Measurements from ENCODE around the gene EGLN1. TPM values are rescaled to one million over a fixed set of nuclear protein-coding genes. Genes with fewer than 3 reads are reported as not detected.

Gene EGLN1
- total RNA-seq, 1 donor from 2014 or later, result 23.6 TPM

DNA sequence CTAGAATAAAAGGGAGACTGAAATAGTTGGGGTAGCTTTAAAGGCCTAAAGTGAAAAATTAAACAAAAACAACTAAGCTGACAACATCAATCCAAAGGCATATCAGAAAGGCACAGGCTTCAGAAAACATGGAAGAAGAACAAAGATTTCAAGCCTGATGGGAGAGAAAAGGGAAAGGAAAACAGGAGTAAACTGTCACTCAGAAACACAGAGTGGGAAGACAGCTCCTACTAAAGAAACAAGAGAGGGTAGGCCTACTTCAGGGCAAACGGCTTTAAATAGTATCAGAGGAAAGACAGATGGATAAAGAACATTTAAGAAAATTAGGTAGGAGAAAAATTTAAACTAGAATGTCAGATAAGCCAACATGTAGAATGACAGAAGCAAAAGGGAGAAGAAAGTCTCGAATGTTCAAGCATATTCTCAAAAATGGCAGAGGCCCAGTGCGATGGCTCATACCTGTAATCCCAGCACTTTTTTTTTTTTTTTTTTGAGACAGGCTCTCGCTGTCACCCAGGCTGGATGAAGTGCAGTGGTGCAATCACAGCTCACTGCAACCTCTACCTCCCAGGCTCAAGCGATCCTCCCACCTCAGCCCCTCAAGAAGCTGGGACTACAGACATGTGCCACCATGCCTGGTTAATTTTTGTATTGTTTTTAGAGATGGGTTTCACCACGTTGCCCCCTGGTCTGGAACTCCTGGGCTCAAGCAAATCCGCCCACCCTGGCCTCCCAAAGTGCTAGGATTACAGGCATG lies 7.6 kb downstream of the EGLN1 start:
- no peak for DNase-seq (ENCODE audit: low read depth)
- TF ChIP-seq, protein P1, sequence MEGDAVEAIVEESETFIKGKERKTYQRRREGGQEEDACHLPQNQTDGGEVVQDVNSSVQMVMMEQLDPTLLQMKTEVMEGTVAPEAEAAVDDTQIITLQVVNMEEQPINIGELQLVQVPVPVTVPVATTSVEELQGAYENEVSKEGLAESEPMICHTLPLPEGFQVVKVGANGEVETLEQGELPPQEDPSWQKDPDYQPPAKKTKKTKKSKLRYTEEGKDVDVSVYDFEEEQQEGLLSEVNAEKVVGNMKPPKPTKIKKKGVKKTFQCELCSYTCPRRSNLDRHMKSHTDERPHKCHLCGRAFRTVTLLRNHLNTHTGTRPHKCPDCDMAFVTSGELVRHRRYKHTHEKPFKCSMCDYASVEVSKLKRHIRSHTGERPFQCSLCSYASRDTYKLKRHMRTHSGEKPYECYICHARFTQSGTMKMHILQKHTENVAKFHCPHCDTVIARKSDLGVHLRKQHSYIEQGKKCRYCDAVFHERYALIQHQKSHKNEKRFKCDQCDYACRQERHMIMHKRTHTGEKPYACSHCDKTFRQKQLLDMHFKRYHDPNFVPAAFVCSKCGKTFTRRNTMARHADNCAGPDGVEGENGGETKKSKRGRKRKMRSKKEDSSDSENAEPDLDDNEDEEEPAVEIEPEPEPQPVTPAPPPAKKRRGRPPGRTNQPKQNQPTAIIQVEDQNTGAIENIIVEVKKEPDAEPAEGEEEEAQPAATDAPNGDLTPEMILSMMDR (IDR thresholded peaks at IDR 0.05; ENCODE audit: insufficient read depth, low read length, poor library complexity, severe bottlenecking), result no peak
- Histone ChIP-seq H3K4me3 (ENCODE audit: low read depth, low read length) (no peak overlapping the region), H3K27me3 (ENCODE audit: control insufficient read depth, insufficient read depth, low read length) (no peaks in the 10 kb centered on the region), H3K36me3 (ENCODE audit: control insufficient read depth, insufficient read depth, low read length) (no peaks in the 10 kb centered on the region)

DNA sequence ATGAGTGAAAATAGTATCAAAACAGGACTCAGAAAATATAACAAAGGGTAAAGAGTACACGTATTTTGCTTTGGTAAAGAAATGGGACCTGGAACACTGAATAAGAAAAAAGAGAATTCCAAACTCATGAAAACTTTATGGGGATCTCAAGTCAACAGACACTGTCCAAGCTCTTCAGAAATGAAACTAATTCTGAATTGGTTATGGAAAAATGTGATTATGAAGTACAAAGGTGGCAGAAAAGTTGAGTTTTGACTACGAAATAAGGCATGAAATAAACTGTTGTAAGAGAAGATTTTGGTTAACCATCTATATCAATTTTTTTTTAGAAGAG lies 8.4 kb downstream of the EGLN1 start:
- H3K27me3 ChIP-seq (ENCODE audit: control insufficient read depth, insufficient read depth, low read length), result no peaks in the 10 kb centered on the region
- no peak for DNase-seq (ENCODE audit: low read depth)
- no peak overlapping the region for H3K4me3 ChIP-seq (ENCODE audit: low read depth, low read length)
- TF ChIP-seq, protein P1 (IDR thresholded peaks at IDR 0.05; ENCODE audit: insufficient read depth, low read length, poor library complexity, severe bottlenecking), result no peak
- H3K36me3 ChIP-seq (ENCODE audit: control insufficient read depth, insufficient read depth, low read length), result no peaks in the 10 kb centered on the region

DNA sequence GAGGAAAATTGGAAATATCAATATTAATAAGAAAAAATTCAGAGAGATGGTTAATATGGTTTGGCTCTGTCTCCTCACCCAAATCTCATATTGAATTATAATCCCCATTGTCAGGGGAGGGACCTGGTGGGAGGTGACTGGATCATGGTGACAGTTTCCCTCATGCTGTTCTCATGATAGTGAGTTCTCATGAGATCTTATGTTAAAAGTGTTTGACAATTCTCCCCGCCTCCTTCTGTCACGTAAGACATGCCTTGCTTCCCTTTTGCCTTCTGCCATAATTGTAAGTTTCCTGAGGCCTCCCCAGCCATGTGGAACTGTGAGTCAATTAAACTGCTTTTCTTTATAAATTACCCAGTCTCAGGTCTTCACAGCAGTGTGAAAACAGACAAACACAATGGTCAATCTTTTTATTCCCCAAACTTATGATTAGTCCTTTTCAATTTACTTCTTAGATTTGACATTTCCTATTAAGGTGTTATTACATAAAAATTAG lies 11.0 kb downstream of the EGLN1 start:
- no peak for DNase-seq (ENCODE audit: low read depth)
- Histone ChIP-seq H3K4me3 (ENCODE audit: low read depth, low read length) (no peak overlapping the region), H3K27me3 (ENCODE audit: control insufficient read depth, insufficient read depth, low read length) (no peaks in the 10 kb centered on the region), H3K36me3 (ENCODE audit: control insufficient read depth, insufficient read depth, low read length) (no peaks in the 10 kb centered on the region)
- TF ChIP-seq, protein P1 (IDR thresholded peaks at IDR 0.05; ENCODE audit: insufficient read depth, low read length, poor library complexity, severe bottlenecking), result no peak

DNA sequence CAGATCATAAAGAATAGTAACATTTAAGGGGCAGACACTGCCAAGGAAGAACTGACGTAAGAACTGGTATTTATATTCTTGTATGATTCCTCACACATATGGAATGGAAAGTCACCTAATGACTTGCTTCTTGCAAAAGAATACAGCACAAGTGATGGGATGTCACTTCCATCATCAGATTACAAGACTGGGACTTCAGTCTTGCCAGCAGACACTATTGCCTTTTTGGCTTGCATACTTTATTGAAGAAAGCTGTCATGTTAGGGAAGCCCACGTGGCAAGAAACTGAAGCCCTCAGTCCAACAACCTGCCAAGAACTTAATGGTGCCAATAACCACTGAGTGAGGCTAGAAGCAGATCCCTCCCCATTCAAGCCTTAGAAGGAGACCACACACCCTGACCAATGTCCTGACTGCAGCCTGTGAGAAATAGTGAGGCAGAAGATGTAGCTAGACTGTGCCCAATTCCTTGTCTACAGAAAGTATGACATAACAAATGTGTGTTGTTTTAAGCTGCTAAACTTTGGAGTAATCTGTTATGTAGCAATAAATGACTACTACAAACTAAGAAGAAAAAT lies 12.0 kb downstream of the EGLN1 start:
- no peaks in the 10 kb centered on the region for H3K27me3 ChIP-seq (ENCODE audit: control insufficient read depth, insufficient read depth, low read length)
- no peak overlapping the region for H3K4me3 ChIP-seq (ENCODE audit: low read depth, low read length)
- DNase-seq (ENCODE audit: low read depth), result no peak
- H3K36me3 ChIP-seq (ENCODE audit: control insufficient read depth, insufficient read depth, low read length), result no peaks in the 10 kb centered on the region
- TF ChIP-seq, protein P1 (IDR thresholded peaks at IDR 0.05; ENCODE audit: insufficient read depth, low read length, poor library complexity, severe bottlenecking), result no peak

DNA sequence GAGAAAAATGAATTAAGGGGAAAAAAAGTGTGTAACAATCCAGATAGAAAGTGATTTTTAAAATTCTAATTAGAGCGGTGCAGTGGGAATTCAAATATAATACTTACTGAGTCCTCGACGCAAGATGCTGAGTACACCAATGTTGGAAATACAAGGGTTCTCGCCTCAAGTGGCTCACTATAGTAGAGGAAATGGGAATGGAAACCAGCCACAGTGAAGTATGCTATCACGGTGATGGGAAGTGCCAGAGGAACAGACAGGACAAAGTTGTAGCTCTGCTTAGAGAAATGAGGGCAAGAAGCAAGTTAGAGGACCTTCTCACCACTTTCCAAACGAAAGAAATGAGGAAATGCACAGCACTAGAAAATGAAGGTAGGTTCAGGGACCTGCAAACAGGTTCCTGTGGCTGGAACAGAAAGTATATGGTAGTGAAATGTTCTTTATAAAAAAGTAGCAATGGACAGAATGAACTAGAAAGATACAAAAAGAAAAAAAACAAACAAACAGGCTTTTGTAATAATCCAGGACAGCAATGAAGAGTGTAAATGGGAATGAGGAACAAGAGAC lies 13.5 kb downstream of the EGLN1 start:
- no peaks in the 10 kb centered on the region for H3K27me3 ChIP-seq (ENCODE audit: control insufficient read depth, insufficient read depth, low read length)
- H3K4me3 ChIP-seq (ENCODE audit: low read depth, low read length), result no peak overlapping the region
- no peaks in the 10 kb centered on the region for H3K36me3 ChIP-seq (ENCODE audit: control insufficient read depth, insufficient read depth, low read length)
- TF ChIP-seq, protein P1 (IDR thresholded peaks at IDR 0.05; ENCODE audit: insufficient read depth, low read length, poor library complexity, severe bottlenecking), result no peak
- no peak for DNase-seq (ENCODE audit: low read depth)
